SK-N-SH treated with all-trans-retinoic acid at 6 μM for 48 hours (cell line): ENCODE results near the gene NANOGP8.

Experiments
- ATAC-seq: fragments of 200-7000 bp; cut with Tn5 transposase; 3 replicates; pipeline ENCODE4 v1.9.1; 2020; ENCODE audit warnings: mild to moderate bottlenecking, moderate library complexity
- ARNTL ChIP-seq: fragments of 450-650 bp; formaldehyde crosslinking; IDR thresholded peaks from 2 replicates; pipeline ENCODE4 v1.5.0; 2020; ENCODE audit warnings: low read depth, mild to moderate bottlenecking, moderate library complexity, borderline replicate concordance
- CSDC2 ChIP-seq: fragments of 250-450 bp; sonication (Bioruptor Pico); IDR thresholded peaks from 2 replicates; pipeline ENCODE4 v1.5.0; 2020; ENCODE audit warnings: mild to moderate bottlenecking, moderate library complexity
- CSRNP3 ChIP-seq: fragments of 250-450 bp; sonication (Bioruptor Pico); IDR thresholded peaks from 2 replicates; pipeline ENCODE4 v1.5.1; 2021; ENCODE audit warnings: mild to moderate bottlenecking, moderate library complexity
- ESRRG ChIP-seq: fragments of 250-450 bp; sonication (Bioruptor Pico); IDR thresholded peaks from 2 replicates; pipeline ENCODE4 v1.6.1; 2021; ENCODE audit warnings: mild to moderate bottlenecking
- OSR1 ChIP-seq: fragments of 250-450 bp; sonication (Bioruptor Pico); IDR thresholded peaks from 2 replicates; pipeline ENCODE4 v1.8.0; 2022; ENCODE audit warnings: moderate library complexity, mild to moderate bottlenecking, inconsistent platforms
- PATZ1 ChIP-seq: fragments of 250-450 bp; sonication (Bioruptor Pico); IDR thresholded peaks from 2 replicates; pipeline ENCODE4 v1.8.0; 2020; ENCODE audit warnings: mild to moderate bottlenecking, moderate library complexity, borderline replicate concordance
- POU6F1 ChIP-seq: fragments of 250-450 bp; sonication (Bioruptor Pico); IDR thresholded peaks from 2 replicates; pipeline ENCODE4 v1.8.0; 2021; ENCODE audit warnings: low read depth, mild to moderate bottlenecking, moderate library complexity, borderline replicate concordance
- PPARA ChIP-seq: fragments of 250-450 bp; sonication (Bioruptor Pico); IDR thresholded peaks from 2 replicates; pipeline ENCODE4 v1.5.0; 2020; ENCODE audit warnings: mild to moderate bottlenecking, borderline replicate concordance
- RARB ChIP-seq: fragments of 250-450 bp; sonication (Bioruptor Pico); IDR thresholded peaks from 2 replicates; pipeline ENCODE4 v1.8.0; 2021; ENCODE audit warnings: mild to moderate bottlenecking, moderate library complexity
- SNAI2 ChIP-seq: fragments of 250-450 bp; sonication (Bioruptor Pico); IDR thresholded peaks from 2 replicates; pipeline ENCODE4 v1.5.0; 2020; ENCODE audit warnings: mild to moderate bottlenecking, moderate library complexity
- TCF4 ChIP-seq: fragments of 250-450 bp; sonication (Bioruptor Pico); IDR thresholded peaks from 2 replicates; pipeline ENCODE4 v1.8.0; 2021; ENCODE audit warnings: mild to moderate bottlenecking, moderate library complexity, borderline replicate concordance
- TOX ChIP-seq: fragments of 250-450 bp; sonication (Bioruptor Pico); IDR thresholded peaks from 2 replicates; pipeline ENCODE4 v1.8.0; 2021; ENCODE audit warnings: mild to moderate bottlenecking, moderate library complexity, borderline replicate concordance
- TSHZ2 ChIP-seq: fragments of 250-450 bp; sonication (Bioruptor Pico); IDR thresholded peaks from 2 replicates; pipeline ENCODE4 v1.5.0; 2020; ENCODE audit warnings: mild to moderate bottlenecking, moderate library complexity
- ZC3H10 ChIP-seq: fragments of 250-450 bp; sonication (Bioruptor Pico); IDR thresholded peaks from 2 replicates; pipeline ENCODE4 v1.5.1; 2021; ENCODE audit warnings: mild to moderate bottlenecking, moderate library complexity
- ZFP3 ChIP-seq: fragments of 250-450 bp; sonication (Bioruptor Pico); IDR thresholded peaks from 2 replicates; pipeline ENCODE4 v1.5.0; 2020; ENCODE audit warnings: mild to moderate bottlenecking, moderate library complexity
- ZFP30 ChIP-seq: fragments of 450-650 bp; formaldehyde crosslinking; IDR thresholded peaks from 2 replicates; pipeline ENCODE4 v1.5.0; 2022; ENCODE audit warnings: mild to moderate bottlenecking, moderate library complexity
- ZNF565 ChIP-seq: fragments of 450-650 bp; formaldehyde crosslinking; conservative IDR thresholded peaks from 2 replicates; pipeline ENCODE4 v1.5.0; 2020; ENCODE audit warnings: low read depth, mild to moderate bottlenecking, moderate library complexity
- ZNF70 ChIP-seq: fragments of 450-650 bp; formaldehyde crosslinking; IDR thresholded peaks from 2 replicates; pipeline ENCODE4 v1.5.0; 2020; ENCODE audit warnings: mild to moderate bottlenecking, moderate library complexity
- ZNF8 ChIP-seq: fragments of 450-650 bp; formaldehyde crosslinking; IDR thresholded peaks from 2 replicates; pipeline ENCODE4 v1.5.0; 2020; ENCODE audit warnings: mild to moderate bottlenecking, moderate library complexity
- TF ChIP-seq, protein P1 (sequence below): fragments of 250-450 bp; sonication (Bioruptor Pico); IDR thresholded peaks from 2 replicates; pipeline ENCODE4 v1.5.1; 2020; ENCODE audit warnings: low read depth, mild to moderate bottlenecking, moderate library complexity

The NANOGP8 gene

GRCh38 chr15:35092311-35092710 is 7.2 kb upstream of the NANOGP8 start:
- no peak for ATAC-seq
- TF ChIP-seq ZFP30 (no peak), TCF4 (CRISPR knock-in tag) (no peak), POU6F1 (no peak), ZFP3 (no peak), TOX (no peak), ZNF565 (CRISPR knock-in tag) (no peak), ARNTL (CRISPR knock-in tag) (no peak), ZNF8 (CRISPR knock-in tag) (no peak), CSDC2 (CRISPR knock-in tag) (no peak), PATZ1 (no peak), ESRRG (no peak)
- TF ChIP-seq, protein P1, sequence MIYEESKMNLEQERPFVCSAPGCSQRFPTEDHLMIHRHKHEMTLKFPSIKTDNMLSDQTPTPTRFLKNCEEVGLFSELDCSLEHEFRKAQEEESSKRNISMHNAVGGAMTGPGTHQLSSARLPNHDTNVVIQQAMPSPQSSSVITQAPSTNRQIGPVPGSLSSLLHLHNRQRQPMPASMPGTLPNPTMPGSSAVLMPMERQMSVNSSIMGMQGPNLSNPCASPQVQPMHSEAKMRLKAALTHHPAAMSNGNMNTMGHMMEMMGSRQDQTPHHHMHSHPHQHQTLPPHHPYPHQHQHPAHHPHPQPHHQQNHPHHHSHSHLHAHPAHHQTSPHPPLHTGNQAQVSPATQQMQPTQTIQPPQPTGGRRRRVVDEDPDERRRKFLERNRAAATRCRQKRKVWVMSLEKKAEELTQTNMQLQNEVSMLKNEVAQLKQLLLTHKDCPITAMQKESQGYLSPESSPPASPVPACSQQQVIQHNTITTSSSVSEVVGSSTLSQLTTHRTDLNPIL (CRISPR knock-in tag), result no peak

- TF ChIP-seq SNAI2 (CRISPR knock-in tag), result no peak
- no peak for TF ChIP-seq ZFP30
- no peak for TF ChIP-seq PATZ1
- TF ChIP-seq, all 23 proteins: peak for 0
- no peak for ATAC-seq
These were observed 5.2 kb upstream of the NANOGP8 start for GRCh38 chr15:35090104-35090807.

GRCh38 chr15:35089551-35089950 is 4.5 kb upstream of the NANOGP8 start:
- TF ChIP-seq, protein P1 (CRISPR knock-in tag), result no peak
- no peak for TF ChIP-seq TSHZ2 (CRISPR knock-in tag)
- no peak for TF ChIP-seq RARB
- no peak for TF ChIP-seq ZFP30
- no peak for TF ChIP-seq ZNF70 (CRISPR knock-in tag)
- no peak for TF ChIP-seq OSR1 (CRISPR knock-in tag)
- TF ChIP-seq ZC3H10 (CRISPR knock-in tag), result no peak
- TF ChIP-seq TCF4 (CRISPR knock-in tag), result no peak
- TF ChIP-seq ZNF8 (CRISPR knock-in tag), result no peak
- no peak for TF ChIP-seq PATZ1
- no peak for TF ChIP-seq CSDC2 (CRISPR knock-in tag)
- TF ChIP-seq PPARA (CRISPR knock-in tag), result no peak
- no peak for TF ChIP-seq POU6F1
- no peak for TF ChIP-seq CSRNP3 (CRISPR knock-in tag)
- no peak for TF ChIP-seq ZNF565 (CRISPR knock-in tag)
- ATAC-seq, result no peak
